ENCODE measurements around the gene RNF157.

Gene RNF157

DNA sequence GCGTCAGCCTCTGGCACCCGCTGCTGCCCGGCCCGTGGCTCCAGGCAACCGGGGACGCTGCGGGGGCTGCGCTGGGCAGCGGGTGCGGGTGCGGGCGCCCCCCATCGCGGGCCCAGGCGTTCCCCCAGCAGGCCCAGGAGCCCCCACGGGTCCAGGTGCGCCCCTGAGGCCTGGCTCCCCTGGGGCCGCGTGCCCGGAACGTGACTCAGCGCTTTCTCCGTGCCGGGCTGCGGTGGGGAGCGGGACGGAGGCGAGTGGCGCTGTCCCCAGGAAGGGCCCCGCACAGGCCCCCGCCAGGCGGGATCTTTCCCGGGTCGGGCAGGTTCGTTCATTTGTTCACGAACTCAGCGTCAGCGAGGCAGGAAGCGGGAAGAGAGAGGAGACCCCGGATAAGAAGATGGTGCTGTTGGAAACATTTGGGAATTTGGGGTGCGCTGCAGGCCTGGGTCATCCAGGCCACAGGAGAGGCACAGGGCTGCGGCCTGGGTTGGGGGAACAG, 118.3 kb downstream of the RNF157 start:
- no peak for DNase-seq

DNA sequence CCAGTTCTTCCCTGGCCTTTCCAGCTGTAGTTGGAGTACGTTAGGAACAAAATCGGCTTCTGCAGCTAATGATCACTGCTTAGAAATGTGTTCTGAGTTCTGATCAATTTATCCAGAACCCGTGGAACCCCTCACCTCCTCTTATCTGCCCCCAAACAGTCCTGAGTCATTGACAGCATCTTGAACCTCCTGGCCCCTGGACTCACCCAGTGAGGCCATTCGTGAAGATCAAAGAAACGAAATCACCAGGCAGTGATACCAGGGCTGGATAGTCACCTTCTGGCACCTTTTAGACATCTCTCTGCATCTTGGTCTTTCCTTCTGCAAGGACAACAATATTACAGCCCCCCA, 119.7 kb downstream of the RNF157 start:
- DNase-seq: no peak

GRCh38 chr17:76119409-76120371, 120.6 kb downstream of the RNF157 start:
- DNase-seq: no peak

- no peak for DNase-seq
These were observed 125.0 kb downstream of the RNF157 start for GRCh38 chr17:76115138-76115754.

DNA sequence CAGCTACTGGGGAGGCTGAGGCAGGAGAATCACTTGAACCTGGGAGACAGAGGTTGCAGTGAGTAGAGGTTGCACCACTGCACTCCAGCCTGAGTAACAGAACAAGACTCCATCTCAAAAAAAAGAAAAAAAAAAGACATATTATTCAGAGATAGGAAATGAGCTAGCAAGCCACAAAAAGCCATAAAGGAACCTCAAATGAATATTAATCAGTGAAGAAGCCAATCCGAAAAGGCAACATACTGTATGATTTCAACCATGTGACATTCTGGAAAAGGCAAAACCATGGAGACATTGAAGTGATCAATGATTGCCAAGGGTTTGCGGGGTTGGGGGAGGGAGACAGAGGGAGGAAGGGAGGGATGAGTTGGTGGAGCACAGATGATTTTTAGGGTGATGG, 128.3 kb downstream of the RNF157 start:
- no peak for DNase-seq

DNA sequence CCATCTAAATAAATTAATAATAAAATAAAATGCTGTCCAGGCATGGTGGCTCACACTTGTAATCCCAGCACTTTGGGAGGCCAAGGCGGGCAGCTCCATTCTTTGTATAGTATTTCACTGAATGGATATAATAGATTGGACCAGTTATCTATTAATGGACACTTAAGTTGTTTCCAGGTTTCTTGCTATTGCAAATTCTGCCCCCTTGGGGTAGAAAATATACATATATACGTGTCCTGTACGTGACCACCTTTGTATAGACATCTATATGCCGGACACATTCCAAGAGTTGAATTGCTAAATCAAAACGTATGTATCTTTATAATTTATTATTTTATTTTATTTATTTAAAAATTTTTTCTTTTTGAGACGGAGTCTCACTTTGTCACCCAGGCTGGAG, 132.8 kb downstream of the RNF157 start:
- DNase-seq: peak; percentile 18 to 27

DNA sequence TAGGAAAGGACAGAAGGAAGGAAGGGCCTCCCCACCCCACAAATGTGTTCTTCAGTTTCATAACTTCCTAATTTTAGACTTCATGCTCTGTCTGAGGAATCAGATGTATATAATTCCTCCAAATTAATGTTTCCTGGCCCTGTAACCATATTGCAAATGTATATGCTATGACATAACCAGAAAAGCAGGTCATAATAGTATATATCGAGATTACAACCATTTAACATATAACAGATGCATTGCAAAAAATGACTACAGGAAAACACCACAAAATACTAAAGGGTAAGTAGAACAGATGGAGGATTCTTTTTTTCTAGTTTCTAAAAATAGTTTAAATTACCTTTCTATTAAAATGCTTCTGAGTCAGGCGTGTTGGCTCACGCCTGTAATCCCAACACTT, 133.6 kb downstream of the RNF157 start:
- peak; percentile 35 to 39 for DNase-seq

GRCh38 chr17:76104896-76105231, 135.4 kb downstream of the RNF157 start:
- DNase-seq: no peak

- DNase-seq: peak in 1 of 2 experiments; percentile 68
These were observed 136.0 kb downstream of the RNF157 start for GRCh38 chr17:76104140-76104895.

DNA sequence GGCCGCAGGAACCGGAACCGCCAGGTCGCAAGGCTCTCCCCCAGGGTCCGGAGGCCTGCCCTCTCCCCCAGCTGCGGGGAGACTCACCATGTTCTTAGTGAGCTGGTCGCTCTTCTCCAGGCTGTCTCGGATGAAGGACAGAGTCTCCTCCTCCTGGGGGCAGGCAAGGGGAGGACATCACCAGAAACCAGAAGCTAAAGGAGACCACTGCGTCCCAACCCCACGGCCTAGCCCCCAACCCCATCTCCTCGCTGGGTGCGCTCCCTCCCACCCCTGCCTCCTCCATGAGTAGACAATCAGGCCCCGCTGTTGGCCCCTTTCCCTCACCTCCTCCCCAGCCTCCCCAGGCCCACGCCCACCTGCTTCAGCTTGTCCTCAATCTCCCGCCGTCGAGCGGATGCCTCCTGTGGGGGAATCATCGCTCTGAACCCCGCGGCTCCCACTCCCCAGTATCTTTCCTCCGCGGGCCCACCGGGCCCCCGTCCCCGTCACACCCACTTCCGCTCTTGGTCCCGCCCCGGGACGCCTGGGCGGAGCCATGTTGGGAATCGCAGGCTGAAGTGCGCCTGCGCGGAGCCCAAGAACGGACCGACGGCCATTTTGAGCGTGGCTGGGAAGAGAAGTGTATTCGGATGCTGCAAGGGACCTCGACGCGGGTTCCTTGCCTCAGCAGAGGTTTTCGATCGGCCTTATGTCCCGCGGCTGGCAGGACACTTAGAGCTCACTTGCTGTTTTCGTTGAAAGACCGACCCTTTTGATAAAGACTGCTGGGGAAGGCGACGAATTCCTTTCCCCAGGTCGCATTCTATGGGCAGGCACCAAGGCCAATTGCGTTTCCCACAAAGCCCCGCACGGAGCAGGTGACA, 136.8 kb downstream of the RNF157 start, which contains the start of gene EXOC7:
TSS of gene EXOC7 (minus strand) at position 514 of the 866 bp plus-strand sequence. CDS start at position 419, 95 bp downstream.
- peak; percentile 91 to 97 for DNase-seq

DNA sequence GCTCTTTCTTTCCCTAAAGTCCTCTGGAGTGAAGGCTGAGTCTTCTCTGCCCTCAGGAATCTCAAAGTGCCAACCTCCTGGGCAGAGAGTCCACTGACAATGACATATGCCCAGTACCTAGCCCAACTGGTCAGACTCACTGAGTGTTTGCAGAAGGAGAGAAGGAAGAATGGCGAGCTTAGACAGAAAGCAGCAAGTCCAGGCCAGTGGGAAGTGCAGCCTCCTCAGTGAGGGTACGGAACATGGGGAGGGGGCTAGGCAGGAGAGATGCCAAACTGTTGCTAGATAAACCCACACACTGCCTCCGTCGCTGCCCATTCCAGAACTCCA, 137.4 kb downstream of the RNF157 start:
- DNase-seq: no peak

DNA sequence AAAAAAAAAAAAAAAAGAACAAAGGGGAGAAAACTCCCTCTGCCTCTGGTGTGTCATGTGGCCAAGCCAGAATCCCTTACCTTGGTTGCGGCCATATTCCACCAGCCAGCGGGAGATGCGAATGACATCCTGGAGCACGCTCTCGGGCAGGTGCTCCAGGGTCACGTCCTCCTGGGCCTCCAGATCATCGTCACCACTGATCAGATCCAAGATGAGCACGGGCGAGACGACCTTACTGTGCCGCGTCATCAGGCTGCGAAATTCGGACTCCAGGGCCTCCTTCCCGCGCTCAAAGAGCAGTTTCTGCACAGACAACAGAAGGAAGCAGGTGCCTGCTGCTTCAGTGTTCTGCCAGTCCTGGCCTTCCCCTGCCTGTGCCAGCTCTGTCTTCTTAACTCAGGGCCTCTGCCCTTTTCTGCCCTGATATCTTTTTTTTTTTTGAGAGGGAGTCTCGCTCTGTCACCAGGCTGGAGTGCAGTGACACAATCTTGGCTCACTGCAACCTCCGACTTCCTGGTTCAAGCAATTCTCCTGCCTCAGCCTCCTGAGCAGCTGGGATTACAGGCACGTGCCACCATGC, 142.5 kb downstream of the RNF157 start:
- no peak for DNase-seq

DNA sequence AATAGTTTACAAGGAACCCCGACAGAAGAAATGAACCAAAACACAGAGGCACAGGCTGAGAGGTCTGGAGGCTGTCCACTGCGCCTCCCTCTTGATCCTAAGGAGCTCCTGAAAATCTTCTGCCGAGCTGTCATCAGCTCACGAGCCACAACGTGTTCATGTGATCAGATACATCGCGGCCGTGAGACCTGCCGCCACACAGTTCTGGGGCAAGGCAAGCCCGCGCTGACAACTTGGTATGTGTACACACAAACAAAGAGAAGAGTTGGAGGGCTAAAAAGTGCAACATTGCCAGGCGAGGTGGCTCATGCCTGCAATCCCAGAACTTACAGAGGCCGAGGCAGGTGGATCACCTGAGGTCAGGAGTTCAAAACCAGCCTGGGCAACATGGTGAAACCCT, 144.3 kb downstream of the RNF157 start:
- DNase-seq: no peak

- no peak for DNase-seq
These were observed 146.2 kb downstream of the RNF157 start for GRCh38 chr17:76094046-76094445.

GRCh38 chr17:76092526-76093413, 147.5 kb downstream of the RNF157 start:
- DNase-seq: no peak

Measured in AML-193 (cell line).